Raji (cell line): ENCODE results near the gene NIF3L1.

Source experiments
- POLR2A ChIP-seq: IDR thresholded peaks from 2 replicates; pipeline ENCODE4 v1.6.1; 2011; ENCODE audit warnings: low read depth, low read length, control low read depth; ENCODE audit not compliant: insufficient read depth

The NIF3L1 gene

DNA sequence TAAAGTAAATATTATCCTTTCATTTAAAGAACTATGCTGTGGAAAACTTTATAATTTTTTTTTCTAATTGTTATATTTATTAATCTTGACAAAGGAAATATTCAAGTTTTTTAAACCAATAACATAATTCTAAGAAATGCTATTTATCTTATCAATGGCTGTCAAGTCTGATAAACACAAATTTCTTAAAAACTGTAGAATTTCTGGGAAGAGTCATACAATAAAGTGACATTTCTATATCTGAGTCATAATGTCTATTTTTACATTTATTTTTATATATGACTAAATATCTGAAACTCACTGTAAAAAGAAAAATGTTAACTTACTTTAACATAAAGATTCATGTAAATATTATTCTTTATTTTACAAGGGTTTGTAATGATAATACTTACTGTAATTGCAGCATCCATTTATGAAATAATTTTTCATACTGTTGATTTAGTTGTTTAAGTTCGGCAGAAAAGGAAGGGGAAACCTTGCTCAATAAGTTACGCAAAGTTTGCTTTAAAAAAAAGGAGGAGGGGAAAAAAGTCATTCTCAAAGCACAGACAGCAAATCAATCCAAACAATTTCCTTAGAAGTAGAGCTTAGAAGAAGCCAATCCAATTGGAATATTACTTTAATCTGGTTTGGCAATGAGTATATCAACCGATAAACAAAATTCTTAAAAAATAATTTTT lies 41.9 kb downstream of the NIF3L1 start:
- TF ChIP-seq POLR2A = no peak

- no peak for TF ChIP-seq POLR2A
These were observed 50.7 kb downstream of the NIF3L1 start for GRCh38 chr2:200939832-200940231.

- no peak for TF ChIP-seq POLR2A
These were observed 54.4 kb downstream of the NIF3L1 start for GRCh38 chr2:200943527-200944105.

- TF ChIP-seq POLR2A = no peak
These were observed 55.6 kb downstream of the NIF3L1 start for GRCh38 chr2:200944467-200945394.

DNA sequence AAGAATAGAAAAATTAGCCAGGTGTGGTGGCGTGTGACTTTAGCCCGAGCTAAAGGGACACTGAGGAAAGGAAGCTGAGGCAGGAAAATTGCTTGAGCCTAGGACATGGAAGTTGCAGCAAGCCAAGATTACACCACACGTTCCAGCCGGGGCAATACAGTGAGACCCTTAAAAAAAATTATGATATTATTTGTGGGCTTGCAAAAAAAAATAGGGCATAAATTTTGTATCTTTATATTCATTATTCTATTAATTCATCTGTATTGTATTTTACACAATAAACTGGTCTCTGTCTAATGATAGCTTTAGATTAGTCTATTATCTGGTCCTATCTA lies 56.2 kb downstream of the NIF3L1 start:
- TF ChIP-seq POLR2A = no peak

DNA sequence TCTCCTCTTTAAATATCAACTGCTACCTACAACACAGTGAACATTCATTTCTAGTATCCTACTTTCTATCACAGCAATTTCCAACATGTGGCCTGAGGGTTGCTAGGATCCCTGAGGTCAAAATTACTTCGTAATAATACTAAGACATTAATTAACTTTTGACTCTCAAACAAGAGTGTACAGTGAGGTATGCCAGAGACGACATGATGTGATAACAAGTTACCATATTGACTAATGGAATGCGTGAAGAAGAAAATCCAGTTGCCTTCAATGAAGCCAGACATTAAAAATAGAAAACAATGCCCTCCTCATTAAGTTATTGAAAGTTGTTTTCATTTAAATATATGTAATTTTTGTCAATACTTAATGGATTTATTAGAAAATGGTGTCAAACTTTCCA lies 61.2 kb downstream of the NIF3L1 start:
- no peak for TF ChIP-seq POLR2A
